MM.1S (cell line): ENCODE data around the gene BPI.

Experiments used
- DNase-seq: peaks from one replicate; pipeline ENCODE4 v3.0.0-alpha.2; 2015
- H2AFZ ChIP-seq: fragments of 300-600 bp; sonication (generic); 2 replicates; pipeline ENCODE4 v1.6.0; 2016; ENCODE audit warnings: antibody characterized with exemption, low read length
- H3F3A ChIP-seq: fragments of 300-600 bp; sonication (generic); 2 replicates; pipeline ENCODE4 v1.6.1; 2016; ENCODE audit warnings: mild to moderate bottlenecking, antibody characterized with exemption, low read length, moderate library complexity, mixed read lengths; ENCODE audit not compliant: insufficient read depth
- H3K27ac ChIP-seq: fragments of 300-600 bp; sonication (generic); 2 replicates; pipeline ENCODE4 v1.5.1; 2016; ENCODE audit warnings: mild to moderate bottlenecking, low read length
- H3K27me3 ChIP-seq: fragments of 300-600 bp; sonication (generic); replicated peaks from 2 replicates; pipeline ENCODE4 v1.6.0; 2016; ENCODE audit warnings: low read length; ENCODE audit not compliant: insufficient read depth
- H3K36me3 ChIP-seq: fragments of 300-600 bp; sonication (generic); replicated peaks from 2 replicates; pipeline ENCODE4 v1.6.1; 2016; ENCODE audit warnings: mild to moderate bottlenecking, low read length, mixed read lengths; ENCODE audit not compliant: insufficient read depth
- H3K4me1 ChIP-seq: fragments of 300-600 bp; sonication (generic); 2 replicates; pipeline ENCODE4 v1.6.1; 2016; ENCODE audit warnings: low read length, mixed read lengths
- H3K4me2 ChIP-seq: fragments of 300-600 bp; sonication (generic); 2 replicates; pipeline ENCODE4 v1.6.0; 2016; ENCODE audit warnings: low read depth, low read length
- H3K4me3 ChIP-seq: fragments of 300-600 bp; sonication (generic); 2 replicates; pipeline ENCODE4 v1.5.1; 2016; ENCODE audit warnings: low read length, mixed read lengths
- H3K79me2 ChIP-seq: fragments of 300-600 bp; sonication (generic); 2 replicates; pipeline ENCODE4 v1.6.1; 2016; ENCODE audit warnings: mixed run types, low read length, mixed read lengths
- H3K9ac ChIP-seq: fragments of 300-600 bp; sonication (generic); 2 replicates; pipeline ENCODE4 v1.6.1; 2016; ENCODE audit warnings: low read length, mixed read lengths
- H3K9me2 ChIP-seq: fragments of 300-600 bp; sonication (generic); replicated peaks from 2 replicates; pipeline ENCODE4 v1.6.1; 2016; ENCODE audit warnings: mild to moderate bottlenecking, low read length, mixed read lengths; ENCODE audit not compliant: insufficient read depth
- H3K9me3 ChIP-seq: fragments of 300-600 bp; sonication (generic); replicated peaks from 2 replicates; pipeline ENCODE4 v1.6.1; 2016; ENCODE audit warnings: mild to moderate bottlenecking, low read length, mixed read lengths; ENCODE audit not compliant: insufficient read depth
- H4K20me1 ChIP-seq: fragments of 300-600 bp; sonication (generic); 2 replicates; pipeline ENCODE4 v1.6.1; 2016; ENCODE audit warnings: mild to moderate bottlenecking, low read length, moderate library complexity, mixed read lengths; ENCODE audit not compliant: insufficient read depth
- EZH2 ChIP-seq: fragments of 300-600 bp; sonication (generic); optimal IDR thresholded peaks from 2 replicates; pipeline ENCODE3; 2017; ENCODE audit warnings: low read depth, mild to moderate bottlenecking, antibody characterized with exemption, low read length, mixed read lengths
- EZH2phosphoT487 ChIP-seq: fragments of 300-600 bp; sonication (generic); IDR thresholded peaks from 2 replicates; pipeline ENCODE4 v1.6.1; 2018; ENCODE audit warnings: antibody characterized with exemption, low read length
- TF ChIP-seq, protein P1 (sequence below): fragments of 300-600 bp; sonication (generic); IDR thresholded peaks from 2 replicates; pipeline ENCODE4 v1.5.1; 2016; ENCODE audit warnings: antibody characterized with exemption, low read length, mixed read lengths

Gene BPI

DNA sequence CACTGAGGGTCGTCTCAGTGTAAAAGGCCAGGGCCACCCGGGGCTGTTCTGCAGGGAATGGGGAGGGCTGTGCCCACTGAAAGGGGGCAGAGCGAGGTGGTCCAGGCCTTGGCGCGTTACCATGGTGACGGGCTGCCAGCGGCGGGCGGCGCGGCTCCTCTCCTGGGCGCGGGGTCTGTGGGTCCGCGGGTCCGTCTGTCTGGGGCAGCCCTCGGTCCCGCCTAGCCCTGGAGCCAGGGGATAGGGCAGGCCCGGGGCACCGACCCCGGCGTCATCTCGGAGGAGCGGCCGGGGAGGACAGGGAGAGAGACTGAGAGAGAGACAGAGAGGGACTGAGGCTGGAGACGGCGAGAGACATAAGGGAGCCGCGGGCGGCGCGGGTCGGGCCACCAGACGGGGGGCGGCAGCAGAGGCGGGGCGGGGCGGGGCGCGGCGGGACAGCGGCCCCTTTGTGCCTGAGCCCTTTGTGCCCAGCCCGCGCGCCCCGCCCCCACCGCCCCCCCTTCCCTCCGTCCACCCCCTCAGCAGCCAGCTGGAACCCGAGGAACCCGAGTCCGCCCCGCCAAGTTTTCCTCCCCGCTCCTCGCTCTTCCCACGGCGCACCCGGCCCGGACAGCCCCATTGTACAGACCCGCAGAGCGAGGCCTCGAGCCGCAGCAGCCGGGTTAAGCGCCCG lies 43.4 kb upstream of the BPI start, which contains the start of gene KIAA1755:
Gene KIAA1755 (minus strand): TSS at position 358 of the 676 bp plus-strand sequence. CDS start 235 bp downstream, at position 123.
- H3K9me3 ChIP-seq, result no peaks in the 10 kb centered on the region
- no peaks in the 10 kb centered on the region for H3F3A ChIP-seq
- H3K27ac ChIP-seq, result no peak within 1 kb of the TSS
- H4K20me1 ChIP-seq, result no peaks in the 10 kb centered on the region
- no peaks in the 10 kb centered on the region for H3K9me2 ChIP-seq
- H3K4me2 ChIP-seq, result no peak within 1 kb of the TSS
- DNase-seq, result no peak
- H3K79me2 ChIP-seq, result no peaks in the 10 kb centered on the region
- TF ChIP-seq, protein P1, sequence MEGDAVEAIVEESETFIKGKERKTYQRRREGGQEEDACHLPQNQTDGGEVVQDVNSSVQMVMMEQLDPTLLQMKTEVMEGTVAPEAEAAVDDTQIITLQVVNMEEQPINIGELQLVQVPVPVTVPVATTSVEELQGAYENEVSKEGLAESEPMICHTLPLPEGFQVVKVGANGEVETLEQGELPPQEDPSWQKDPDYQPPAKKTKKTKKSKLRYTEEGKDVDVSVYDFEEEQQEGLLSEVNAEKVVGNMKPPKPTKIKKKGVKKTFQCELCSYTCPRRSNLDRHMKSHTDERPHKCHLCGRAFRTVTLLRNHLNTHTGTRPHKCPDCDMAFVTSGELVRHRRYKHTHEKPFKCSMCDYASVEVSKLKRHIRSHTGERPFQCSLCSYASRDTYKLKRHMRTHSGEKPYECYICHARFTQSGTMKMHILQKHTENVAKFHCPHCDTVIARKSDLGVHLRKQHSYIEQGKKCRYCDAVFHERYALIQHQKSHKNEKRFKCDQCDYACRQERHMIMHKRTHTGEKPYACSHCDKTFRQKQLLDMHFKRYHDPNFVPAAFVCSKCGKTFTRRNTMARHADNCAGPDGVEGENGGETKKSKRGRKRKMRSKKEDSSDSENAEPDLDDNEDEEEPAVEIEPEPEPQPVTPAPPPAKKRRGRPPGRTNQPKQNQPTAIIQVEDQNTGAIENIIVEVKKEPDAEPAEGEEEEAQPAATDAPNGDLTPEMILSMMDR, result no peak
- TF ChIP-seq EZH2phosphoT487, result no peak
- no peak for TF ChIP-seq EZH2
- no peaks in the 10 kb centered on the region for H3K36me3 ChIP-seq
- no peaks in the 10 kb centered on the region for H3K27me3 ChIP-seq
- H3K4me3 ChIP-seq, result no peak within 1 kb of the TSS
- no peaks in the 10 kb centered on the region for H3K4me1 ChIP-seq
- H2AFZ ChIP-seq, result no peak within 1 kb of the TSS
- no peak within 1 kb of the TSS for H3K9ac ChIP-seq

DNA sequence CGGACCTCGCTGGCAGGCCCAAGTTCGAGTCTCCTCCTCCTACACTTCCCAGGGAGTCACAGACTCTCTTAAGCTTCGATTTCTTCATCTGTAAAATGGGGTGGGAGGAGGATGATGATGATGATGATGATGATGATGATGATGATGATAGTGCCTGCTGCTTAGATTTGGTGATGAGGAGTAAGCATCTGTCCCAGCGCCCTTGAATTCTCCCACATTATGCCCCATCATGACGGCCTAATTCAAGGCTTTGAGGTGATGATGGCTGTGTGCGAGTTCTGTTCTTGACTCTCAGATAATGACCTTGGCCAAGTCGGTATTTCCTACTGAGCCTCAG lies 42.9 kb upstream of the BPI start:
- H3K4me1 ChIP-seq, result no peaks in the 10 kb centered on the region
- no peak overlapping the region for H3K9ac ChIP-seq
- H3K4me3 ChIP-seq, result no peak overlapping the region
- no peaks in the 10 kb centered on the region for H3K9me2 ChIP-seq
- H4K20me1 ChIP-seq, result no peaks in the 10 kb centered on the region
- no peak overlapping the region for H3K4me2 ChIP-seq
- no peak overlapping the region for H2AFZ ChIP-seq
- no peaks in the 10 kb centered on the region for H3K36me3 ChIP-seq
- no peaks in the 10 kb centered on the region for H3K27me3 ChIP-seq
- H3K27ac ChIP-seq, result no peak overlapping the region
- no peaks in the 10 kb centered on the region for H3F3A ChIP-seq
- H3K9me3 ChIP-seq, result no peaks in the 10 kb centered on the region
- no peak for DNase-seq
- TF ChIP-seq EZH2phosphoT487, result no peak
- TF ChIP-seq, protein P1, result no peak
- no peak for TF ChIP-seq EZH2
- no peaks in the 10 kb centered on the region for H3K79me2 ChIP-seq

DNA sequence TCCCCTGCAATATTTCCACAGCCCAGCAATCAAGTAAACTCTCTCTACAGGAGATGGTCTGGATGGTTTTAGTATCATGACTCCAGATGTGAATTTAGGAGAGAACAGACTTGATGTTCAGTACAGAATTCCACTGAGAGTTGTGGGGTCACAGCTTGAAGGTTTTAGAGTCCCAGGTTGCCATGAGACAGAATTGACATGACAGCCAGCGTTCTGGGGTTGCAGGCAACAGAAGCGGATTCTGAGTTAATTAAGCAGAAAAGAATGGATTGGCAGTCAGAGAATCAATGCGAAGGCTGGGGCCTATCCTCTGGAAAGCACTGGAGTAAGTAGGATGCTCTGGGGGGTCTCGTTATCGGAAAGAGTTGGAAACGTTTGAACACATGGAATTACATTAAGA lies 41.0 kb upstream of the BPI start:
- H3K9me2 ChIP-seq, result no peaks in the 10 kb centered on the region
- no peaks in the 10 kb centered on the region for H4K20me1 ChIP-seq
- no peak overlapping the region for H3K4me2 ChIP-seq
- no peak overlapping the region for H3K4me3 ChIP-seq
- DNase-seq, result no peak
- no peaks in the 10 kb centered on the region for H3K9me3 ChIP-seq
- H3K27me3 ChIP-seq, result no peaks in the 10 kb centered on the region
- H3K79me2 ChIP-seq, result no peaks in the 10 kb centered on the region
- no peak overlapping the region for H3K9ac ChIP-seq
- no peaks in the 10 kb centered on the region for H3F3A ChIP-seq
- H3K27ac ChIP-seq, result no peak overlapping the region
- H2AFZ ChIP-seq, result no peak overlapping the region
- no peaks in the 10 kb centered on the region for H3K4me1 ChIP-seq
- H3K36me3 ChIP-seq, result no peaks in the 10 kb centered on the region
- TF ChIP-seq EZH2 (no peak), EZH2phosphoT487 (no peak)
- TF ChIP-seq, protein P1, result no peak
